ENCODE data around the gene PLCB1. TPM values are rescaled to one million over a fixed set of nuclear protein-coding genes. Genes with fewer than 3 reads are reported as not detected.
A peak's percentile ranks its signal among the peaks of the same experiment; 100 is the strongest.

PLCB1 gene
- total and polyA plus RNA-seq, 10 of the 15 experiments (the other 5 are each of a cell fraction or from before 2014, with no cell fraction given): 0.05 to 5.3 (median 0.17) TPM; not detected in 1

DNA sequence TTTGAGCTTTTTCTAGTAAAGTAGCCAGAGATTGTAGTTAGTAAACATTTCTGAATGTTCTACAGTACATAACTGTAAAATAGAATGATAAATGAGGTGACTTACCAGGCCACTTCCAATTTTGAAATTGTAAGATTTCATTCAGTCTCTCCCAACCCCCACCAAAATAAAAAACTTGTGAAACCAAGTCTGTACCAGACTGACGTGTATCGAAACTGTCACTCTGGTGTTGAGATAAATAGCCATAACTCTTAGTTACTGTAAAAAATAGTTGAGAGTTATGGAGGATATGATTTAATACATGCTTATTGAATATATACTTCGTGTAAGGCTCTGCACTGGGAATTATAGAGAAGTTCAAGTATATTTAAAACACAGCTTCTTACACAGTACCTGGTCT lies 455.7 kb downstream of the PLCB1 start (continued):
- TF ChIP-seq CBX5 (IDR thresholded peaks at IDR 0.05; ENCODE audit: low read depth) (no peak), ZNF384 (IDR thresholded peaks at IDR 0.05; ENCODE audit: borderline replicate concordance, low read depth, low read length) (0 out of 2 replicates have a peak, but pooled peaks have one; percentile 51), CHD4 (IDR thresholded peaks at IDR 0.05) (no peak), IKZF1 (conservative IDR thresholded peaks at IDR 0.05) (no peak), EP300 (IDR thresholded peaks at IDR 0.05; ENCODE audit: borderline replicate concordance in 1 of 2, control insufficient read depth in 1 of 2, low read depth in 2 of 2, low read length in 2 of 2) (peak in 1 of 2 experiments; percentile 18; a peak in 1 of 4 replicates), SRF (IDR thresholded peaks at IDR 0.05; ENCODE audit: low read depth in 2 of 2, low read length in 2 of 2) (no peak), SP1 (IDR thresholded peaks at IDR 0.05; ENCODE audit: low read depth, low read length) (no peak), EGR1 (IDR thresholded peaks at IDR 0.05; ENCODE audit: borderline replicate concordance in 1 of 2, low read depth in 2 of 2, low read length in 2 of 2) (no peak), POLR2A (IDR thresholded peaks at IDR 0.05; ENCODE audit: low read depth, low read length) (no peak)
- TF ChIP-seq, protein P1, sequence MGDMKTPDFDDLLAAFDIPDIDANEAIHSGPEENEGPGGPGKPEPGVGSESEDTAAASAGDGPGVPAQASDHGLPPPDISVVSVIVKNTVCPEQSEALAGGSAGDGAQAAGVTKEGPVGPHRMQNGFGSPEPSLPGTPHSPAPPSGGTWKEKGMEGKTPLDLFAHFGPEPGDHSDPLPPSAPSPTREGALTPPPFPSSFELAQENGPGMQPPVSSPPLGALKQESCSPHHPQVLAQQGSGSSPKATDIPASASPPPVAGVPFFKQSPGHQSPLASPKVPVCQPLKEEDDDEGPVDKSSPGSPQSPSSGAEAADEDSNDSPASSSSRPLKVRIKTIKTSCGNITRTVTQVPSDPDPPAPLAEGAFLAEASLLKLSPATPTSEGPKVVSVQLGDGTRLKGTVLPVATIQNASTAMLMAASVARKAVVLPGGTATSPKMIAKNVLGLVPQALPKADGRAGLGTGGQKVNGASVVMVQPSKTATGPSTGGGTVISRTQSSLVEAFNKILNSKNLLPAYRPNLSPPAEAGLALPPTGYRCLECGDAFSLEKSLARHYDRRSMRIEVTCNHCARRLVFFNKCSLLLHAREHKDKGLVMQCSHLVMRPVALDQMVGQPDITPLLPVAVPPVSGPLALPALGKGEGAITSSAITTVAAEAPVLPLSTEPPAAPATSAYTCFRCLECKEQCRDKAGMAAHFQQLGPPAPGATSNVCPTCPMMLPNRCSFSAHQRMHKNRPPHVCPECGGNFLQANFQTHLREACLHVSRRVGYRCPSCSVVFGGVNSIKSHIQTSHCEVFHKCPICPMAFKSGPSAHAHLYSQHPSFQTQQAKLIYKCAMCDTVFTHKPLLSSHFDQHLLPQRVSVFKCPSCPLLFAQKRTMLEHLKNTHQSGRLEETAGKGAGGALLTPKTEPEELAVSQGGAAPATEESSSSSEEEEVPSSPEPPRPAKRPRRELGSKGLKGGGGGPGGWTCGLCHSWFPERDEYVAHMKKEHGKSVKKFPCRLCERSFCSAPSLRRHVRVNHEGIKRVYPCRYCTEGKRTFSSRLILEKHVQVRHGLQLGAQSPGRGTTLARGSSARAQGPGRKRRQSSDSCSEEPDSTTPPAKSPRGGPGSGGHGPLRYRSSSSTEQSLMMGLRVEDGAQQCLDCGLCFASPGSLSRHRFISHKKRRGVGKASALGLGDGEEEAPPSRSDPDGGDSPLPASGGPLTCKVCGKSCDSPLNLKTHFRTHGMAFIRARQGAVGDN (IDR thresholded peaks at IDR 0.05): no peak
- TF ChIP-seq, protein P2, sequence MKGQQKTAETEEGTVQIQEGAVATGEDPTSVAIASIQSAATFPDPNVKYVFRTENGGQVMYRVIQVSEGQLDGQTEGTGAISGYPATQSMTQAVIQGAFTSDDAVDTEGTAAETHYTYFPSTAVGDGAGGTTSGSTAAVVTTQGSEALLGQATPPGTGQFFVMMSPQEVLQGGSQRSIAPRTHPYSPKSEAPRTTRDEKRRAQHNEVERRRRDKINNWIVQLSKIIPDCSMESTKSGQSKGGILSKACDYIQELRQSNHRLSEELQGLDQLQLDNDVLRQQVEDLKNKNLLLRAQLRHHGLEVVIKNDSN (IDR thresholded peaks at IDR 0.05; ENCODE audit: borderline replicate concordance, extremely low read length, insufficient read depth, low read depth, low read length): no peak
- TF ChIP-seq, protein P3, sequence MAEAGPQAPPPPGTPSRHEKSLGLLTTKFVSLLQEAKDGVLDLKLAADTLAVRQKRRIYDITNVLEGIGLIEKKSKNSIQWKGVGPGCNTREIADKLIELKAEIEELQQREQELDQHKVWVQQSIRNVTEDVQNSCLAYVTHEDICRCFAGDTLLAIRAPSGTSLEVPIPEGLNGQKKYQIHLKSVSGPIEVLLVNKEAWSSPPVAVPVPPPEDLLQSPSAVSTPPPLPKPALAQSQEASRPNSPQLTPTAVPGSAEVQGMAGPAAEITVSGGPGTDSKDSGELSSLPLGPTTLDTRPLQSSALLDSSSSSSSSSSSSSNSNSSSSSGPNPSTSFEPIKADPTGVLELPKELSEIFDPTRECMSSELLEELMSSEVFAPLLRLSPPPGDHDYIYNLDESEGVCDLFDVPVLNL (IDR thresholded peaks at IDR 0.05; ENCODE audit: low read depth, low read length): no peak
- TF ChIP-seq, protein P4, sequence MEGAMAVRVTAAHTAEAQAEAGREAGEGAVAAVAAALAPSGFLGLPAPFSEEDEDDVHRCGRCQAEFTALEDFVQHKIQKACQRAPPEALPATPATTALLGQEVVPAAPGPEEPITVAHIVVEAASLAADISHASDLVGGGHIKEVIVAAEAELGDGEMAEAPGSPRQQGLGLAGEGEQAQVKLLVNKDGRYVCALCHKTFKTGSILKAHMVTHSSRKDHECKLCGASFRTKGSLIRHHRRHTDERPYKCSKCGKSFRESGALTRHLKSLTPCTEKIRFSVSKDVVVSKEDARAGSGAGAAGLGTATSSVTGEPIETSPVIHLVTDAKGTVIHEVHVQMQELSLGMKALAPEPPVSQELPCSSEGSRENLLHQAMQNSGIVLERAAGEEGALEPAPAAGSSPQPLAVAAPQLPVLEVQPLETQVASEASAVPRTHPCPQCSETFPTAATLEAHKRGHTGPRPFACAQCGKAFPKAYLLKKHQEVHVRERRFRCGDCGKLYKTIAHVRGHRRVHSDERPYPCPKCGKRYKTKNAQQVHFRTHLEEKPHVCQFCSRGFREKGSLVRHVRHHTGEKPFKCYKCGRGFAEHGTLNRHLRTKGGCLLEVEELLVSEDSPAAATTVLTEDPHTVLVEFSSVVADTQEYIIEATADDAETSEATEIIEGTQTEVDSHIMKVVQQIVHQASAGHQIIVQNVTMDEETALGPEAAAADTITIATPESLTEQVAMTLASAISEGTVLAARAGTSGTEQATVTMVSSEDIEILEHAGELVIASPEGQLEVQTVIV (IDR thresholded peaks at IDR 0.05; ENCODE audit: borderline replicate concordance, partially characterized antibody): no peak
- TF ChIP-seq, protein P5, sequence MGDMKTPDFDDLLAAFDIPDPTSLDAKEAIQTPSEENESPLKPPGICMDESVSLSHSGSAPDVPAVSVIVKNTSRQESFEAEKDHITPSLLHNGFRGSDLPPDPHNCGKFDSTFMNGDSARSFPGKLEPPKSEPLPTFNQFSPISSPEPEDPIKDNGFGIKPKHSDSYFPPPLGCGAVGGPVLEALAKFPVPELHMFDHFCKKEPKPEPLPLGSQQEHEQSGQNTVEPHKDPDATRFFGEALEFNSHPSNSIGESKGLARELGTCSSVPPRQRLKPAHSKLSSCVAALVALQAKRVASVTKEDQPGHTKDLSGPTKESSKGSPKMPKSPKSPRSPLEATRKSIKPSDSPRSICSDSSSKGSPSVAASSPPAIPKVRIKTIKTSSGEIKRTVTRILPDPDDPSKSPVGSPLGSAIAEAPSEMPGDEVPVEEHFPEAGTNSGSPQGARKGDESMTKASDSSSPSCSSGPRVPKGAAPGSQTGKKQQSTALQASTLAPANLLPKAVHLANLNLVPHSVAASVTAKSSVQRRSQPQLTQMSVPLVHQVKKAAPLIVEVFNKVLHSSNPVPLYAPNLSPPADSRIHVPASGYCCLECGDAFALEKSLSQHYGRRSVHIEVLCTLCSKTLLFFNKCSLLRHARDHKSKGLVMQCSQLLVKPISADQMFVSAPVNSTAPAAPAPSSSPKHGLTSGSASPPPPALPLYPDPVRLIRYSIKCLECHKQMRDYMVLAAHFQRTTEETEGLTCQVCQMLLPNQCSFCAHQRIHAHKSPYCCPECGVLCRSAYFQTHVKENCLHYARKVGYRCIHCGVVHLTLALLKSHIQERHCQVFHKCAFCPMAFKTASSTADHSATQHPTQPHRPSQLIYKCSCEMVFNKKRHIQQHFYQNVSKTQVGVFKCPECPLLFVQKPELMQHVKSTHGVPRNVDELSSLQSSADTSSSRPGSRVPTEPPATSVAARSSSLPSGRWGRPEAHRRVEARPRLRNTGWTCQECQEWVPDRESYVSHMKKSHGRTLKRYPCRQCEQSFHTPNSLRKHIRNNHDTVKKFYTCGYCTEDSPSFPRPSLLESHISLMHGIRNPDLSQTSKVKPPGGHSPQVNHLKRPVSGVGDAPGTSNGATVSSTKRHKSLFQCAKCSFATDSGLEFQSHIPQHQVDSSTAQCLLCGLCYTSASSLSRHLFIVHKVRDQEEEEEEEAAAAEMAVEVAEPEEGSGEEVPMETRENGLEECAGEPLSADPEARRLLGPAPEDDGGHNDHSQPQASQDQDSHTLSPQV (IDR thresholded peaks at IDR 0.05): no peak
- TF ChIP-seq, protein P6, sequence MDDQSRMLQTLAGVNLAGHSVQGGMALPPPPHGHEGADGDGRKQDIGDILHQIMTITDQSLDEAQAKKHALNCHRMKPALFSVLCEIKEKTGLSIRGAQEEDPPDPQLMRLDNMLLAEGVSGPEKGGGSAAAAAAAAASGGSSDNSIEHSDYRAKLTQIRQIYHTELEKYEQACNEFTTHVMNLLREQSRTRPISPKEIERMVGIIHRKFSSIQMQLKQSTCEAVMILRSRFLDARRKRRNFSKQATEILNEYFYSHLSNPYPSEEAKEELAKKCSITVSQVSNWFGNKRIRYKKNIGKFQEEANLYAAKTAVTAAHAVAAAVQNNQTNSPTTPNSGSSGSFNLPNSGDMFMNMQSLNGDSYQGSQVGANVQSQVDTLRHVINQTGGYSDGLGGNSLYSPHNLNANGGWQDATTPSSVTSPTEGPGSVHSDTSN (IDR thresholded peaks at IDR 0.05; ENCODE audit: insufficient replicate concordance, low read depth, low read length): peak; percentile 37
